Epidermal melanocyte (primary cell): Measurements from ENCODE around the gene CBLN1.

Experiments used
- DNase-seq: peaks from one replicate; pipeline ENCODE4 v3.0.0; 2011; ENCODE audit warnings: low spot score; ENCODE audit not compliant: insufficient read length

The CBLN1 gene

DNA sequence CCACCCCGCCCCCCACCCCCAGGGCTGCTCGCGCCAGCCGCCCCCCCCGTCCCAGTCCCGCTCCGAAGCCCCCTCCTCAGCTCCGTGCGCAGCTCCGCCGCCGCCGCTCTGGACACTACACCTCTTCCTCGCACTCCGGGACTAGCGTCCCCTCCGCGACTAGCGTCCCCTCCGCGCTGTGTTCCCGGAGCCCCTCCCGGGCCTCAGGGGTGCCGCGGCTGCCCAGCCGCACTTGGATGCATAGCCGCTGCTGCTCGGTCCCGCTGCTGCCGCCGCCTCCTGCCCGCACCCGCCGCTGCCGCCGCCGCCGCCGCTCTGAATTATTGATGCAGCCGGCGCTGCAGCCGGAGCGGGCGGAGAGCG, at the start of gene CBLN1:
CBLN1 (minus strand) TSS at position 359 of the 363 bp plus-strand sequence. CDS start 373 bp downstream, outside the sequence.
- DNase-seq = no peak

GRCh38 chr16:49330562-49331201, 49.0 kb upstream of the CBLN1 start:
- no peak for DNase-seq

GRCh38 chr16:49328325-49328724, 46.7 kb upstream of the CBLN1 start:
- no peak for DNase-seq

DNA sequence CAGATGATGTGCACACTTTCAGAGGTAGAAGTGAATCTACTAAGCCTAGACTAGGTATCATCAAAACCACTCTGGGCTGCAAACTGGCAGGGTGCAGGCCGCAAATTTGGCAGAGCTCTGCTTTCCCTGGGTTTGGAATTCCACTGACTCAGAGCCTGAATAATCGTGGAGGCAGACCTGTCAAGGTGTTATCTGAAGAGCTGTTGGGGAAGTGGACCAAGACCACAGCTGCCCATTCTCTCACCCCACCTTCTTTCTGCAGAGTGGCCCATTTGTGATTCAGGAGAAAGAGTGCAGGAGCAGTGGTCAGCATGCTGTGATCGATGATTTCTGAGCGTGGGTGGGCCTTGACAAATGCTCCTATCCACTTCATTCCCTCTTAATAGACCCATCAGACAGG, 45.8 kb upstream of the CBLN1 start:
- DNase-seq = no peak

DNA sequence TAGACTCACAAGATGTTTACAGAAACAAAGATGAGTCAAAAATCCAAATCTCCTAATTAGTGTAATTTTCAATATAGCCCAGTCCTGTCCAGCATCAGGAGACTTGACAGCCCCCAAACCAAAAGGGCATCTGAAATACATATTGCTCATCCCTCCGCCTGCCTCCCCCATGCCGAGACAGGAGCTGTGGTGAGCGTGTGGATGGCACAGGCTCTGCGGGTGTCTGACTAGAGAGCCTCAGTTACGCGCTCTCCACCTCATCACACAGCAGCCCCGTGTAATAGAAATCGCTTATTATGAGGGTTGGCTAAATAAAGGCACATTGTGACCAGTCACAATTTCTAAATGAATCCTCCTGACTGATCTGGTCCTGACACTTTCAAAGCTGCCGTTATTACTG, 43.1 kb upstream of the CBLN1 start:
- DNase-seq = no peak

- no peak for DNase-seq
Measured at GRCh38 chr16:49315602-49316001, 34.0 kb upstream of the CBLN1 start.

DNA sequence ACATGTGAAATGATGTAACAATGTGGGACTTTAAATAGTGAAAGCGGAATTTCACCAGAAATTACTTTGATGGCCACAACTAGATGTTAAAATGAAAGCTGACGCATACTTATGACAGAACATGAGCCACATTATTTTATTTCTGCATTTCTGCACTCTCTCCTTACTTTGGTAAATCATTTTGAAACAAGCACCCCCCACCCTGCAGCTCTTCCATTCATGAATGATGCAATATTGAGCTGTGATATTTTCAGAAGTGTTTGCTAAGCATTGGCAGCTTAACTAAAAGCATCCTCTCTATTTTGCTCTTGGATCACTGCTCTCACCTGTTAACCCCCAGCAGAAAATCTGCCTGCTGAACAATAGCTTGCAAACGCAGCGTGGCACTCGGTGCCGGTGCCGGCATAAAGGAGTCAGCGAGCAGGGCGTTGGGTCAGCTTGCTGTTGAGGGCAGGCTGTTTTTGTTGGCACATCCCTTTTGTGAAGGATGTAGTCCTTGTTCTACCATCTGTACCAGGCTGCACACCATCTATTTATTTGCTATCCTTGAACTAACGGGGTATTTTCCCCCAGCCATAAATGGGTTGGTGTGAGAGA, 30.8 kb upstream of the CBLN1 start:
- no peak for DNase-seq

DNA sequence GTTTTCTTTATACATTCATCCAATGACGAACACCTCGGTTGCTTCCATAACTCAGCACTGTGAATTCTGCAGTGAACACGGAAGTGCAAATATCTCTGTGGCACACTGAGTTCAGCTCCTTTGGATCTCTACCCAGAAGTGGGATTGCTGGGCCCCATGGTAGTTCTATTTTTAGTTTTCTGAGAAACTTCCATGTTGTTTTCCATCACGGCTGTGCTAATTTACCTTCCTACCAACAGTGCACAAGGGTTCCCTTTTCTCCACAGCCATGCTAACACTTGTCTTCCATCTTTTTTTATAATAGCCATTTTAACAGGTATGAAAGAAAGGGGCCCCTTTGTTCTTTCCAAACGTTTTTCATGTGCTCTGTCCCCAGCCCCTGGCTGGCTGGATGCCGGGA, 30.2 kb upstream of the CBLN1 start:
- no peak for DNase-seq

GRCh38 chr16:49307176-49307575, 25.5 kb upstream of the CBLN1 start:
- no peak for DNase-seq

GRCh38 chr16:49305406-49305805, 23.8 kb upstream of the CBLN1 start:
- no peak for DNase-seq

- no peak for DNase-seq
Measured at GRCh38 chr16:49292413-49292812, 10.8 kb upstream of the CBLN1 start.

DNA sequence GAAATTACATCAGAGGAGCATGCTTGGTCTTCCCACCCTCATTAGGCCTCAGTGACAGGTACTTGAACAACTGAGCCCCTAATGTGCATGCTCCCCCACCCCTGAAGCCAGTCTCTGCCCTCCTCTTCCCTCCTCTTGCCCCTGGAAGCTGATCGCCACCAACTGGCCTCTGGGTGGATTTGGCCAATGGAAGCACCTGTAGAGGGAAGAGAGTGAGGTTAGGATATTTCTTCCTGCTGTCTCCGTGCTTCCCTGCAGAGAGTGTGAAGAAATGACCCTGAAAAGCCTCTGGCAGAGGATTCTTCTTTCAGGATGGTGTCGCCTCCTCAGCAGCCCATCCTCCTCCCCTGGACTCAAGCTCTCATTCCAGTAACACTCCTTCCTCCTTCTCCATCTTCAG, 5.9 kb upstream of the CBLN1 start:
- no peak for DNase-seq

- no peak for DNase-seq
Measured at GRCh38 chr16:49284962-49285361, 3.3 kb upstream of the CBLN1 start.

DNA sequence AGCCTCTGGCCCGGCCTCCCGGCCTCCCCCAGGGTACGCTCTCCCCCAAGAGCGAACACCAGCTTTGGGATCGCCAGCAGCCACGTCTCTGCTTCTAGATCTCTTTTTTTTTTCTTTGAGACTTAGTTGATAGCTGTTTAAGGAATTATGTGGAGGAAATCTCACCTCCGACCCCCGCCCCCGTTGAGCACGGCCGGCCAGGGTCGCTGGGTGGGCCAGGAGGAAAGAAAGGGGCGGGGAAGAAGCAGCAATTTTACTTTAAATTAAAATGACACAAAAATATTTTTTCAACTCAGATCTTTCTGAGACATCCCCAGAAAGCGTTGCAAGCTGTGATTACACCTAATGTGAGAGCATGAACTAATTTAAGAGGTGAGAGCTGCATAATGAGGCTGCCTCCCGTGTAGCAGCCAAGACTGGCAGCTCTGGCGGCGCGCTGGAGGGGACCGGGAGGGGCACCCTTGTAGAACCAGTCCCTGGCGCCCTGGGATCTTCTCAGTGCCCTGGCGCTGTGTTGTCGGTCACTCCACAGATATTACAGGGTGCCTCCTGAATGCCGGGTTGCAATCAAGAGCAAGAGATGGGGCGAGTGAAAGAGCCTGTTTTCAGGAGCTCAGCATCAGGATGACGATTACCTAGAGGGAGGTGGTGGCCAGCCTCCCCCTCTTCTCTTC, 1.9 kb upstream of the CBLN1 start:
- DNase-seq = no peak

DNA sequence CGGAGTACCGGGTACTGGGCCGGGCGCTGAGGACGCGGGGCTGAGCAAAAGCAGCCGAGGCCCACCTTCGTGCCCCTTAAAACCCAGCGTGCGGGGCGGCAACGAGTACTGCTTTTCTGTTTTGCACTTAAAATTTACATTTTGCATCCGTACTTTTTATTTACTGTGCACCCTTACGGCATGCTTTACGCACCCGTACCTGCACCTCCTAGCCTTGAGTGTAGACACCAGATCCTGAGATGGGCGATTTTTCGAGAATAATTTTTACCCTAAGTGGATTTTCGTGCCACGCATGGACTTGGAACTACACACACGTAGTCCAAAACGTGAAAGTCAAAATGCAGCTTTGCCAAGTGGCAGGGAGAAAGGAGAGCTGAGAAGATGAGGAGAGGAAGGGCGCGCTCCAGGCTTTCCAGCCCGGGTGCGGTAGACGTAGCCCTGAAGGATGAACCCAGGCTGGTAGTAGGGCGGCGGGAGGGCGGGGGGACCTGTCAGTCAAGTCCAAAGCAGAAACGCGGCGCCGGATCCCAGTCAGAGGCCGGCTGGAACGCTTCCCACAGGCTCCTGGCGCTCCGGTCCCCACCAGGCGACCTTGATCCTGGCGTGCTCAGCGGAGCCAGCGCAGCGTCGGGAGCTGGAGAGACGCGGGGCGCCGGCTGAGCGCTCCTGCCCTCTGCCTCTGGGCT, 1.2 kb upstream of the CBLN1 start:
- no peak for DNase-seq

DNA sequence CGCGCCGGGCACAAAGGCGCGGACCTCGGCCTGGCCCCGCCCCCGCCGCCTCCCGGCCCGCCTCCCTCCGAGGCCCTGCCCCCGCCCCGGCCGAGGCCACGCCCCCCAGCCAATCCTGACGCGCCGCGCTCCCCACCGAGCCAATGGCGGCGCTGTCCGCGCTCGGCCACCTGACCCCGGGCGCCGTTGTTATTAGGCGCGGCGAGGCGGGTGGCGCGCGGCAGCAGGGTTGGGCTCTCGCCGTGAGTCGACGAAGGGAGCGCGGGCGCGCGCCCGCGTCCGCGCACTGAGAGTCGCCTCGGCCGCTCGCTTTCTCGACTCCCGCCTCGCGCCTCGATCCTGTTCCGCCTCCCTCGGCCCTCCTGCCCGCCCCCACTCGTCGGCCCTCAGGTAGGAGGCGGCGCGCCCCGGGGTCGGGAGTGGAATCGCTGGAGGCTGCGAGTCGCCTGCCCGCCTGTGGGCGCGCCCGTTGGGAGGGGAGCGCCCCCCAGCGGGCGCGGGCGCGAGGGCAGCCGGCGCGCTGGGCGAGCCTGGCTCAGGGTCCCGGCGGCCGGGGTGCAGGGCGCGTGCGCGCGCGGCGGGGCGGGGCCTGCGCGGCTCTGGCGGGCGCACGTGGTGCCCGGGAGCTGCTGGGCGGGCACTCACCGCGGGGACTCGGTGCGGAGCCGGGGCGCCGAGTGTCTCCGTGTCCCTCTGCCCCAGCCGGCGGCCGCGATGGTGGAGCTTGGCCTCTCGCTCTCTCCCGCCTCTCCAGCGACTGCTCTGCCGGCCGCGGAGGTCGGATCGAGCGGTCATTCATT, 405 bp upstream of the CBLN1 start:
- DNase-seq = no peak

DNA sequence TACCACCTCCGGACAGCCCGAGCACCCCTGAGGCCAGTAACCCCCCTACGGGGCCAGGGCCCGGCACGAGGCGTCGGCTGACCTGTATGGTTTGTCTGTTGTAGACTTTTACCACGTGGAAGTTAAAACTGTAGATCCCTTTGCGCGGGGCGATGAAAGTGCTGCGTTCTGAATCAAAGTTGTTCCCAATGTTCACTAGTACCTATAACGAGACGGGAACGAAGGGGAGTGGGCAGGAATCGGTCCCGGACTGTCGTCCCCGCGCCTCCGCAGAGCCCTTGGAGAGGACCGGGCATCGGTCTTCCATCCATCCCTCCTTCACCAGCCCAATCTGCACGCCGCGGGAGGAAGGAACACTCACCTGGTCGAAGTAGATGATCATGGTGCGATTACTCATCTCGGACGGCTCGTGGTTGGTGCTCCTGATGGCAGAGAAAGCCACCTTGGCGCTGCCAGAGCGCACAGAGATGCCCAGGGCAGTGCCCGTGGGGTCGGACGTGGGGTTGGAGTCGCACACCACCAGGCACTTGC, 732 bp downstream of the CBLN1 start:
- DNase-seq = no peak

DNA sequence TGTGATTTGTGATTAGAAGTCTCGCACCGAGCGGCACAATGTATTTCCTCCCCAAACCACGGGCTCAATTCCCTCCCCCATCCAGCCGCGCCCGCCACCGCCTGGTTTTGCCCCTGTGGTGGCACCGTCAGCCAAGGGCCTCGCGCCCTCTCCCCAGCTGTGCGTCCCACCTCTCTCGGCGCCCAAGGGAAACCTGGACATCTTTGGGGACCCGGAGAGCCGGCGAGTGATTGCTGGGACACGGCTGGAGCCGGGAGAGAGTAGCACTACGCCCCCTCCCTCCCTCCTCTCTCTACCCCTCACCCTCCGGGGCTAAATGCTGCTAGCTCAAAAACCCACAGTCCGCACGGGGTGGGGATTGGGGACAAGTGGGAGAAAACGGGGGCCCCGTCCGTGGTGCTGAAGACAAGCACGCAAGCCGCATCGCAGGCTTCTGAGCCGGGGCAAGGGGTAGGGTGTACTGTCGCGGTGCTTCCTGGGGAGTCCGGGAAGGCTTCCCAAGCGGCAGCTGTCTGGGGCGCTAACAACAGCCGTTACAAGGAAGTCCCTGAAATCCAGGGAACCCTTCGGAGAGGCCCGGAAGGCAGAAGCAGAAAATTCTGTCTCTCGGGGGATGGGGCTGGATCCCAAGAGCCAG, 1.4 kb downstream of the CBLN1 start:
- DNase-seq = no peak

GRCh38 chr16:49278944-49279725, 2.5 kb downstream of the CBLN1 start:
- DNase-seq = no peak

- DNase-seq = no peak
Measured at GRCh38 chr16:49278567-49278827, 3.1 kb downstream of the CBLN1 start.
